ENCODE measurements around the gene TDRKH. TPM values are rescaled to one million over a fixed set of nuclear protein-coding genes. Genes with fewer than 3 reads are reported as not detected.

The TDRKH gene
- total and polyA plus RNA-seq, 2 of the 13 experiments (the other 11 are each of a cell fraction or from before 2014, with no cell fraction given), result 3.9 to 5.4 TPM

DNA sequence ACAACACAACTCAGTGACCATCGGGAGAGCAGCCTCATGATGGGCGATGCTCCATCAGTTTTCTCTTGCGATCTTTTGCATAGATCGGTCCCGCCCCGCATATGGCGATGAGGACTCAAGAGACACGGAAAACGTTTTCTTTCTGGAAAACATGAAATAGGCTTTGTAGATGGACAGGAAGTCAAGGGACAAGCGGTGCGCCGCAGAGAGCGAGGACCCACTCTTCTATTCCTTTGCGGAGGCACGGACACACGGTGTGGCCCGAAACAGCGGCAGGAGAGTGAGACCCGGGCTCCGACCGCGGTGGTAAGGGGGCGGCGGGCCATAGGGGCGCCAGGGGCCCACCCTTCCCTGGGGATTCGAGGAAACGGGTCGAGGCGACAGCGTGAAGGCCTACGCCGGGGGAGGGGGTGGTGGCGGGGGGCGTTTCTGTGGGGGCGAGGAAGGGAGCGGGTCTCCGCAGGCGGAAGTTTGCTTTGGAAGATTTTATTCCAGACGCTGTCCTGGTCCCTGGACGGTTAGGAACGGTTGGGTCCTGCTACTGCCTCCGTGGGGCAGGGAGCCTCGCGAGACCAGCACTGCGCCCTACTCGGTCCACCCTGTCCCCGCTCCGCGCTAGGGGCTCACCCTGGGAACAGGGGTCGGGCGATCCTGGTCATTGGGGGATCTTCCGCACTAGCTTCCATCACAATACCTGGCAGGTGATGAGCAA lies 796 bp upstream of the TDRKH start (continued):
- TF ChIP-seq, protein P1, sequence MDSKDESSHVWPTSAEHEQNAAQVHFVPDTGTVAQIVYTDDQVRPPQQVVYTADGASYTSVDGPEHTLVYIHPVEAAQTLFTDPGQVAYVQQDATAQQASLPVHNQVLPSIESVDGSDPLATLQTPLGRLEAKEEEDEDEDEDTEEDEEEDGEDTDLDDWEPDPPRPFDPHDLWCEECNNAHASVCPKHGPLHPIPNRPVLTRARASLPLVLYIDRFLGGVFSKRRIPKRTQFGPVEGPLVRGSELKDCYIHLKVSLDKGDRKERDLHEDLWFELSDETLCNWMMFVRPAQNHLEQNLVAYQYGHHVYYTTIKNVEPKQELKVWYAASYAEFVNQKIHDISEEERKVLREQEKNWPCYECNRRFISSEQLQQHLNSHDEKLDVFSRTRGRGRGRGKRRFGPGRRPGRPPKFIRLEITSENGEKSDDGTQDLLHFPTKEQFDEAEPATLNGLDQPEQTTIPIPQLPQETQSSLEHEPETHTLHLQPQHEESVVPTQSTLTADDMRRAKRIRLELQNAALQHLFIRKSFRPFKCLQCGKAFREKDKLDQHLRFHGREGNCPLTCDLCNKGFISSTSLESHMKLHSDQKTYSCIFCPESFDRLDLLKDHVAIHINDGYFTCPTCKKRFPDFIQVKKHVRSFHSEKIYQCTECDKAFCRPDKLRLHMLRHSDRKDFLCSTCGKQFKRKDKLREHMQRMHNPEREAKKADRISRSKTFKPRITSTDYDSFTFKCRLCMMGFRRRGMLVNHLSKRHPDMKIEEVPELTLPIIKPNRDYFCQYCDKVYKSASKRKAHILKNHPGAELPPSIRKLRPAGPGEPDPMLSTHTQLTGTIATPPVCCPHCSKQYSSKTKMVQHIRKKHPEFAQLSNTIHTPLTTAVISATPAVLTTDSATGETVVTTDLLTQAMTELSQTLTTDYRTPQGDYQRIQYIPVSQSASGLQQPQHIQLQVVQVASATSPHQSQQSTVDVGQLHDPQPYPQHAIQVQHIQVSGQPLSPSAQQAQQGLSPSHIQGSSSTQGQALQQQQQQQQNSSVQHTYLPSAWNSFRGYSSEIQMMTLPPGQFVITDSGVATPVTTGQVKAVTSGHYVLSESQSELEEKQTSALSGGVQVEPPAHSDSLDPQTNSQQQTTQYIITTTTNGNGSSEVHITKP (CRISPR knock-in tag; IDR thresholded peaks at IDR 0.05; ENCODE audit: low read depth), result 0 out of 2 replicates have a peak, but pooled peaks have one; percentile 1
- no peak for TF ChIP-seq DMAP1 (CRISPR knock-in tag; IDR thresholded peaks at IDR 0.05)
- no peak for TF ChIP-seq MIER2 (CRISPR knock-in tag; IDR thresholded peaks at IDR 0.05)
- TF ChIP-seq CC2D1A (CRISPR knock-in tag; IDR thresholded peaks at IDR 0.05), result no peak
- no peak for TF ChIP-seq TGIF2 (CRISPR knock-in tag; IDR thresholded peaks at IDR 0.05)
- TF ChIP-seq ZNF430 (CRISPR knock-in tag; IDR thresholded peaks at IDR 0.05), result no peak
- TF ChIP-seq ETV5 (CRISPR knock-in tag; IDR thresholded peaks at IDR 0.05; ENCODE audit: borderline replicate concordance), result peak; percentile 11; the same call in 1 of the 2 replicates
- TF ChIP-seq, protein P2, sequence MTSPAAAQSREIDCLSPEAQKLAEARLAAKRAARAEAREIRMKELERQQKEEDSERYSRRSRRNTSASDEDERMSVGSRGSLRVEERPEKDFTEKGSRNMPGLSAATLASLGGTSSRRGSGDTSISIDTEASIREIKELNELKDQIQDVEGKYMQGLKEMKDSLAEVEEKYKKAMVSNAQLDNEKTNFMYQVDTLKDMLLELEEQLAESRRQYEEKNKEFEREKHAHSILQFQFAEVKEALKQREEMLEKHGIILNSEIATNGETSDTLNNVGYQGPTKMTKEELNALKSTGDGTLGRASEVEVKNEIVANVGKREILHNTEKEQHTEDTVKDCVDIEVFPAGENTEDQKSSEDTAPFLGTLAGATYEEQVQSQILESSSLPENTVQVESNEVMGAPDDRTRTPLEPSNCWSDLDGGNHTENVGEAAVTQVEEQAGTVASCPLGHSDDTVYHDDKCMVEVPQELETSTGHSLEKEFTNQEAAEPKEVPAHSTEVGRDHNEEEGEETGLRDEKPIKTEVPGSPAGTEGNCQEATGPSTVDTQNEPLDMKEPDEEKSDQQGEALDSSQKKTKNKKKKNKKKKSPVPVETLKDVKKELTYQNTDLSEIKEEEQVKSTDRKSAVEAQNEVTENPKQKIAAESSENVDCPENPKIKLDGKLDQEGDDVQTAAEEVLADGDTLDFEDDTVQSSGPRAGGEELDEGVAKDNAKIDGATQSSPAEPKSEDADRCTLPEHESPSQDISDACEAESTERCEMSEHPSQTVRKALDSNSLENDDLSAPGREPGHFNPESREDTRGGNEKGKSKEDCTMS (CRISPR knock-in tag; conservative IDR thresholded peaks at IDR 0.05), result no peak
- no peak for TF ChIP-seq ZNF256 (CRISPR knock-in tag; conservative IDR thresholded peaks at IDR 0.05)
- TF ChIP-seq, protein P3, sequence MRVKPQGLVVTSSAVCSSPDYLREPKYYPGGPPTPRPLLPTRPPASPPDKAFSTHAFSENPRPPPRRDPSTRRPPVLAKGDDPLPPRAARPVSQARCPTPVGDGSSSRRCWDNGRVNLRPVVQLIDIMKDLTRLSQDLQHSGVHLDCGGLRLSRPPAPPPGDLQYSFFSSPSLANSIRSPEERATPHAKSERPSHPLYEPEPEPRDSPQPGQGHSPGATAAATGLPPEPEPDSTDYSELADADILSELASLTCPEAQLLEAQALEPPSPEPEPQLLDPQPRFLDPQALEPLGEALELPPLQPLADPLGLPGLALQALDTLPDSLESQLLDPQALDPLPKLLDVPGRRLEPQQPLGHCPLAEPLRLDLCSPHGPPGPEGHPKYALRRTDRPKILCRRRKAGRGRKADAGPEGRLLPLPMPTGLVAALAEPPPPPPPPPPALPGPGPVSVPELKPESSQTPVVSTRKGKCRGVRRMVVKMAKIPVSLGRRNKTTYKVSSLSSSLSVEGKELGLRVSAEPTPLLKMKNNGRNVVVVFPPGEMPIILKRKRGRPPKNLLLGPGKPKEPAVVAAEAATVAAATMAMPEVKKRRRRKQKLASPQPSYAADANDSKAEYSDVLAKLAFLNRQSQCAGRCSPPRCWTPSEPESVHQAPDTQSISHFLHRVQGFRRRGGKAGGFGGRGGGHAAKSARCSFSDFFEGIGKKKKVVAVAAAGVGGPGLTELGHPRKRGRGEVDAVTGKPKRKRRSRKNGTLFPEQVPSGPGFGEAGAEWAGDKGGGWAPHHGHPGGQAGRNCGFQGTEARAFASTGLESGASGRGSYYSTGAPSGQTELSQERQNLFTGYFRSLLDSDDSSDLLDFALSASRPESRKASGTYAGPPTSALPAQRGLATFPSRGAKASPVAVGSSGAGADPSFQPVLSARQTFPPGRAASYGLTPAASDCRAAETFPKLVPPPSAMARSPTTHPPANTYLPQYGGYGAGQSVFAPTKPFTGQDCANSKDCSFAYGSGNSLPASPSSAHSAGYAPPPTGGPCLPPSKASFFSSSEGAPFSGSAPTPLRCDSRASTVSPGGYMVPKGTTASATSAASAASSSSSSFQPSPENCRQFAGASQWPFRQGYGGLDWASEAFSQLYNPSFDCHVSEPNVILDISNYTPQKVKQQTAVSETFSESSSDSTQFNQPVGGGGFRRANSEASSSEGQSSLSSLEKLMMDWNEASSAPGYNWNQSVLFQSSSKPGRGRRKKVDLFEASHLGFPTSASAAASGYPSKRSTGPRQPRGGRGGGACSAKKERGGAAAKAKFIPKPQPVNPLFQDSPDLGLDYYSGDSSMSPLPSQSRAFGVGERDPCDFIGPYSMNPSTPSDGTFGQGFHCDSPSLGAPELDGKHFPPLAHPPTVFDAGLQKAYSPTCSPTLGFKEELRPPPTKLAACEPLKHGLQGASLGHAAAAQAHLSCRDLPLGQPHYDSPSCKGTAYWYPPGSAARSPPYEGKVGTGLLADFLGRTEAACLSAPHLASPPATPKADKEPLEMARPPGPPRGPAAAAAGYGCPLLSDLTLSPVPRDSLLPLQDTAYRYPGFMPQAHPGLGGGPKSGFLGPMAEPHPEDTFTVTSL (CRISPR knock-in tag; IDR thresholded peaks at IDR 0.05; ENCODE audit: borderline replicate concordance), result no peak
- TF ChIP-seq THYN1 (CRISPR knock-in tag; IDR thresholded peaks at IDR 0.05; ENCODE audit: borderline replicate concordance, low read depth), result no peak
- peak; percentile 45; the same call in 1 of the 2 replicates for TF ChIP-seq ZNF501 (CRISPR knock-in tag; IDR thresholded peaks at IDR 0.05)
- TF ChIP-seq ZKSCAN1 (IDR thresholded peaks at IDR 0.05; ENCODE audit: low read length), result no peak
- TF ChIP-seq HDAC1 (CRISPR knock-in tag; IDR thresholded peaks at IDR 0.05), result no peak
- peak; percentile 5; the same call in 1 of the 2 replicates for TF ChIP-seq KDM2A (CRISPR knock-in tag; IDR thresholded peaks at IDR 0.05; ENCODE audit: borderline replicate concordance, low read depth)
- TF ChIP-seq ZNF777 (CRISPR knock-in tag; IDR thresholded peaks at IDR 0.05), result peak; percentile 26
- TF ChIP-seq, protein P4, sequence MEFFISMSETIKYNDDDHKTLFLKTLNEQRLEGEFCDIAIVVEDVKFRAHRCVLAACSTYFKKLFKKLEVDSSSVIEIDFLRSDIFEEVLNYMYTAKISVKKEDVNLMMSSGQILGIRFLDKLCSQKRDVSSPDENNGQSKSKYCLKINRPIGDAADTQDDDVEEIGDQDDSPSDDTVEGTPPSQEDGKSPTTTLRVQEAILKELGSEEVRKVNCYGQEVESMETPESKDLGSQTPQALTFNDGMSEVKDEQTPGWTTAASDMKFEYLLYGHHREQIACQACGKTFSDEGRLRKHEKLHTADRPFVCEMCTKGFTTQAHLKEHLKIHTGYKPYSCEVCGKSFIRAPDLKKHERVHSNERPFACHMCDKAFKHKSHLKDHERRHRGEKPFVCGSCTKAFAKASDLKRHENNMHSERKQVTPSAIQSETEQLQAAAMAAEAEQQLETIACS (CRISPR knock-in tag; IDR thresholded peaks at IDR 0.05), result no peak
